Measurements from ENCODE around the gene PLEKHG2. TPM values are rescaled to one million over a fixed set of nuclear protein-coding genes. Genes with fewer than 3 reads are reported as not detected.

Gene PLEKHG2
- total and polyA plus RNA-seq, 2 experiments from 2014 or later = 30.5 to 40.7 TPM

GRCh38 chr19:39469567-39469966 lies 57.1 kb downstream of the PLEKHG2 start:
- H3K27ac ChIP-seq = no peak overlapping the region
- H3K9me3 ChIP-seq (ENCODE audit: low read depth) = no peaks in the 10 kb centered on the region
- TF ChIP-seq CTCF (IDR thresholded peaks at IDR 0.05; ENCODE audit: low read depth, low read length) = no peak
- H3K4me1 ChIP-seq (ENCODE audit: low read depth) = no peaks in the 10 kb centered on the region
- H3K36me3 ChIP-seq = peaks cover 76% of the 10 kb centered on the region
- no peak overlapping the region for H3K4me3 ChIP-seq
- H3K27me3 ChIP-seq = no peaks in the 10 kb centered on the region
- no peak for DNase-seq (ENCODE audit: low read depth in 1 of 2, low spot score in 1 of 2)

DNA sequence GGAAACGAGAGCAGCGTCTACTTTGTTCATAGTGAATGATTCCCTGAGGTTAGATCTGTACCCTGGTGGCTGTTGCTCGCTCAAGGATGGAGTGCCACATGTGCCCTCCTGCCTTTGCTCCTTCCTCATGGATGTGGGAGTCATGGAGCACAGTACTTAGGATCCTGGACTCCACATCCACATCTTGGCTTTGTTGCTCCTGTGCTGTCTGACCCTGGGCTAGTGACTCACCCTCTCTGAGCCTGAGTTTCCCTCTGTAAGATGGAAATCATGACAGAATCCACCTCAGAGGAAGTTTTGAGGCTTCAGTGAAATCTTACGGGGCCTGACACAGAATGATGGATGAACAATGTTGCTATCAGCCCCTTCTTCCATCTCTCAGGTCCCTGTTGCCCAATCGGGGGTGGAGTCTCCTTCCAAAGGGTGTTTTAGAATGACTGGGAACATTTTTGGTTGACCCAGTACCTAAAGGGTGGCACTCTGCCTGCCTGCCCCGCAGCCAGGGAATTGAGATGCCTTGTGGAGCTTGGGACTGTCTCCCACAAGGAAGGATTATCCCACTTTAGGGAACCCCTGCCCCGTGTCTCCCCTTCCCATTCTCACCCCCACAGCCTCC lies 58.4 kb downstream of the PLEKHG2 start:
- DNase-seq (ENCODE audit: low read depth in 1 of 2, low spot score in 1 of 2) = no peak
- H3K4me1 ChIP-seq (ENCODE audit: low read depth) = no peaks in the 10 kb centered on the region
- H3K9me3 ChIP-seq (ENCODE audit: low read depth) = no peaks in the 10 kb centered on the region
- H3K4me3 ChIP-seq = no peak overlapping the region
- H3K27ac ChIP-seq = no peak overlapping the region
- no peak for TF ChIP-seq CTCF (IDR thresholded peaks at IDR 0.05; ENCODE audit: low read depth, low read length)
- H3K27me3 ChIP-seq = no peaks in the 10 kb centered on the region
- peaks cover 67% of the 10 kb centered on the region for H3K36me3 ChIP-seq

- Histone ChIP-seq H3K9me3 (ENCODE audit: low read depth) (no peaks in the 10 kb centered on the region), H3K27me3 (no peaks in the 10 kb centered on the region), H3K4me3 (no peak overlapping the region), H3K36me3 (peaks cover 64% of the 10 kb centered on the region), H3K4me1 (ENCODE audit: low read depth) (no peaks in the 10 kb centered on the region), H3K27ac (no peak overlapping the region)
- no peak for TF ChIP-seq CTCF (IDR thresholded peaks at IDR 0.05; ENCODE audit: low read depth, low read length)
- no peak for DNase-seq (ENCODE audit: low read depth in 1 of 2, low spot score in 1 of 2)
Measured at GRCh38 chr19:39471756-39472536, 59.5 kb downstream of the PLEKHG2 start.

DNA sequence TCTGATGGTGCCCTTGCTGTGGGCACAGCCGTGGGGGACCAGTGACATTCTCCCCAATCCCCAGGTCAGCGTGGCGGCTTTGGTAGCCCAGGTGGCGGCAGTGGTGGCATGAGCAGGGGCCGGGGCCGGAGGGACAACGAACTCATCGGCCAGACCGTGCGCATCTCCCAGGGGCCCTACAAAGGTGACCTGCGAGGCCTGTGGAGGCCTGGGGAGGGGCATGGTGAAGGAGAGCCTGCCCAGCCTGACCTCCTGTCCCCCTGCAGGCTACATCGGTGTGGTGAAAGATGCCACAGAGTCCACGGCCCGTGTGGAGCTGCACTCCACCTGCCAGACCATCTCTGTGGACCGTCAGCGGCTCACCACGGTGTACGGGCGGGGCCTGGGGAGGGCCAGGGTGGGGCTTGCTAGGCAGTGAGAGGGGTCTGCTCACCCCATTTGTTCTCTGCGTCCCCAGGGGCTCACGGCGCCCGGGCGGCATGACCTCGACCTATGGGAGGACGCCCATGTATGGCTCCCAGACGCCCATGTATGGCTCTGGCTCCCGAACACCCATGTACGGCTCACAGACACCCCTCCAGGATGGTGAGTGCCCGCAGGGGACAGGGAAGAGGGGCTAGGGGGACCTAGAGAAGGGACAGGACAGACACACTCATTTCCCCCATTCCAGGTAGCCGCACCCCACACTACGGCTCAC lies 60.4 kb downstream of the PLEKHG2 start:
- Histone ChIP-seq H3K4me3 (no peak overlapping the region), H3K4me1 (ENCODE audit: low read depth) (no peaks in the 10 kb centered on the region), H3K9me3 (ENCODE audit: low read depth) (no peaks in the 10 kb centered on the region), H3K27ac (no peak overlapping the region), H3K36me3 (peaks cover 57% of the 10 kb centered on the region), H3K27me3 (no peaks in the 10 kb centered on the region)
- DNase-seq (ENCODE audit: low read depth in 1 of 2, low spot score in 1 of 2) = no peak
- no peak for TF ChIP-seq CTCF (IDR thresholded peaks at IDR 0.05; ENCODE audit: low read depth, low read length)

GRCh38 chr19:39473443-39473960 lies 61.0 kb downstream of the PLEKHG2 start:
- Histone ChIP-seq H3K27me3 (no peaks in the 10 kb centered on the region), H3K4me1 (ENCODE audit: low read depth) (no peaks in the 10 kb centered on the region), H3K9me3 (ENCODE audit: low read depth) (no peaks in the 10 kb centered on the region), H3K36me3 (peaks cover 51% of the 10 kb centered on the region), H3K27ac (no peak overlapping the region), H3K4me3 (no peak overlapping the region)
- DNase-seq (ENCODE audit: low read depth in 1 of 2, low spot score in 1 of 2) = no peak
- TF ChIP-seq CTCF (IDR thresholded peaks at IDR 0.05; ENCODE audit: low read depth, low read length) = no peak
